SK-N-SH (cell line): Measurements from ENCODE around the gene MAP3K7CL.

Experiments used
- POLR2AphosphoS5 ChIP-seq: IDR thresholded peaks from 2 replicates; pipeline ENCODE4 v1.6.1; 2012; ENCODE audit warnings: low read depth, low read length
- TAF1 ChIP-seq: IDR thresholded peaks from 2 replicates; pipeline ENCODE4 v1.6.1; 2012; ENCODE audit warnings: low read depth, mild to moderate bottlenecking, low read length, moderate library complexity, borderline replicate concordance
- TCF12 ChIP-seq: IDR thresholded peaks from 2 replicates; pipeline ENCODE4 v1.4.0; 2012
- TF ChIP-seq, protein P1 (sequence below): fragments of 200-600 bp; sonication (generic); IDR thresholded peaks from 2 replicates; pipeline ENCODE4 v1.6.1; 2017; ENCODE audit warnings: antibody characterized with exemption, mild to moderate bottlenecking, moderate library complexity

- no peak for TF ChIP-seq POLR2AphosphoS5
- TF ChIP-seq, protein P1, sequence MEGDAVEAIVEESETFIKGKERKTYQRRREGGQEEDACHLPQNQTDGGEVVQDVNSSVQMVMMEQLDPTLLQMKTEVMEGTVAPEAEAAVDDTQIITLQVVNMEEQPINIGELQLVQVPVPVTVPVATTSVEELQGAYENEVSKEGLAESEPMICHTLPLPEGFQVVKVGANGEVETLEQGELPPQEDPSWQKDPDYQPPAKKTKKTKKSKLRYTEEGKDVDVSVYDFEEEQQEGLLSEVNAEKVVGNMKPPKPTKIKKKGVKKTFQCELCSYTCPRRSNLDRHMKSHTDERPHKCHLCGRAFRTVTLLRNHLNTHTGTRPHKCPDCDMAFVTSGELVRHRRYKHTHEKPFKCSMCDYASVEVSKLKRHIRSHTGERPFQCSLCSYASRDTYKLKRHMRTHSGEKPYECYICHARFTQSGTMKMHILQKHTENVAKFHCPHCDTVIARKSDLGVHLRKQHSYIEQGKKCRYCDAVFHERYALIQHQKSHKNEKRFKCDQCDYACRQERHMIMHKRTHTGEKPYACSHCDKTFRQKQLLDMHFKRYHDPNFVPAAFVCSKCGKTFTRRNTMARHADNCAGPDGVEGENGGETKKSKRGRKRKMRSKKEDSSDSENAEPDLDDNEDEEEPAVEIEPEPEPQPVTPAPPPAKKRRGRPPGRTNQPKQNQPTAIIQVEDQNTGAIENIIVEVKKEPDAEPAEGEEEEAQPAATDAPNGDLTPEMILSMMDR = no peak
- no peak for TF ChIP-seq TAF1
- TF ChIP-seq TCF12 = no peak
Observed at GRCh38 chr21:29124645-29125044, 5.8 kb upstream of the MAP3K7CL start.
